ENCODE data around the gene C18orf54.

DNA sequence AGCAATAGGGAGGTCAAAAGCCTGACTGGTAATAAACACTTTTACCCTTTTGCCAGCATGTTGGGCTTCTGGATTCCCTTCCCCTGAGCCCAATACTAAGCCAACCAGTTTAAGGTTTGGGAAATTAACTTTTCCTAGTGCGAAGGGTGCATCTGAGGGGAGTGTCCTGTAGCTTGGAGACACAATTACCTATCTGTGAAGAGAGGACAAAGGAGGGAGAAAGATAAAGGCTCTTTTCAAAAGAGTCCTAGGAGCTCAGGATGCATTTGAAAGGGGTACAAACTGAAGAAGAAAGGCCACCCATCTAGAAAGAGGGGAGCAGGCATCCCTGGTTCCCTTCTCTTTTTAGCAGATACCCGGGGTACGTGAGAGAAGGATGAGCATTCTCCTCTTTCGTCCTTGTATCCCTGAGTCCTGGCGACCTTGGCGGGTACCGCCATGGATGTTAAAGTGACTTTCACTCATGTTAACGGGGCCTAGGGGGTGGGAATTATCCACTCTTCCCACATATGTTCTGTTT lies 25.1 kb downstream of the C18orf54 start:
- TF ChIP-seq RCOR1 (IDR thresholded peaks at IDR 0.05; ENCODE audit: insufficient replicate concordance, low read length) (no peak), MAFK (IDR thresholded peaks at IDR 0.05; ENCODE audit: low read depth, low read length) (no peak), POLR2A (IDR thresholded peaks at IDR 0.05; ENCODE audit: low read depth, low read length) (no peak), CEBPB (IDR thresholded peaks at IDR 0.05; ENCODE audit: low read depth, low read length) (no peak), RAD21 (IDR thresholded peaks at IDR 0.05; ENCODE audit: low read length) (no peak), MXI1 (IDR thresholded peaks at IDR 0.05; ENCODE audit: borderline replicate concordance, low read depth, low read length) (no peak), RFX5 (IDR thresholded peaks at IDR 0.05; ENCODE audit: low read depth, low read length) (no peak), SMC3 (IDR thresholded peaks at IDR 0.05; ENCODE audit: low read depth, low read length) (no peak)
- TF ChIP-seq, protein P1, sequence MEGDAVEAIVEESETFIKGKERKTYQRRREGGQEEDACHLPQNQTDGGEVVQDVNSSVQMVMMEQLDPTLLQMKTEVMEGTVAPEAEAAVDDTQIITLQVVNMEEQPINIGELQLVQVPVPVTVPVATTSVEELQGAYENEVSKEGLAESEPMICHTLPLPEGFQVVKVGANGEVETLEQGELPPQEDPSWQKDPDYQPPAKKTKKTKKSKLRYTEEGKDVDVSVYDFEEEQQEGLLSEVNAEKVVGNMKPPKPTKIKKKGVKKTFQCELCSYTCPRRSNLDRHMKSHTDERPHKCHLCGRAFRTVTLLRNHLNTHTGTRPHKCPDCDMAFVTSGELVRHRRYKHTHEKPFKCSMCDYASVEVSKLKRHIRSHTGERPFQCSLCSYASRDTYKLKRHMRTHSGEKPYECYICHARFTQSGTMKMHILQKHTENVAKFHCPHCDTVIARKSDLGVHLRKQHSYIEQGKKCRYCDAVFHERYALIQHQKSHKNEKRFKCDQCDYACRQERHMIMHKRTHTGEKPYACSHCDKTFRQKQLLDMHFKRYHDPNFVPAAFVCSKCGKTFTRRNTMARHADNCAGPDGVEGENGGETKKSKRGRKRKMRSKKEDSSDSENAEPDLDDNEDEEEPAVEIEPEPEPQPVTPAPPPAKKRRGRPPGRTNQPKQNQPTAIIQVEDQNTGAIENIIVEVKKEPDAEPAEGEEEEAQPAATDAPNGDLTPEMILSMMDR (conservative IDR thresholded peaks at IDR 0.05; ENCODE audit: low read depth, low read length), result no peak
- TF ChIP-seq, protein P2, sequence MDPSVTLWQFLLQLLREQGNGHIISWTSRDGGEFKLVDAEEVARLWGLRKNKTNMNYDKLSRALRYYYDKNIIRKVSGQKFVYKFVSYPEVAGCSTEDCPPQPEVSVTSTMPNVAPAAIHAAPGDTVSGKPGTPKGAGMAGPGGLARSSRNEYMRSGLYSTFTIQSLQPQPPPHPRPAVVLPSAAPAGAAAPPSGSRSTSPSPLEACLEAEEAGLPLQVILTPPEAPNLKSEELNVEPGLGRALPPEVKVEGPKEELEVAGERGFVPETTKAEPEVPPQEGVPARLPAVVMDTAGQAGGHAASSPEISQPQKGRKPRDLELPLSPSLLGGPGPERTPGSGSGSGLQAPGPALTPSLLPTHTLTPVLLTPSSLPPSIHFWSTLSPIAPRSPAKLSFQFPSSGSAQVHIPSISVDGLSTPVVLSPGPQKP (IDR thresholded peaks at IDR 0.05; ENCODE audit: borderline replicate concordance, low read depth, low read length), result no peak
